CD4-positive, alpha-beta T cell (primary cell): ENCODE data around the gene CAMSAP2. TPM values are rescaled to one million over a fixed set of nuclear protein-coding genes. Genes with fewer than 3 reads are reported as not detected.

Experiments
- ATAC-seq: fragments of 200-7000 bp; cut with Tn5 transposase; one replicate; pipeline ENCODE4 v1.10.0; 2022; ENCODE audit warnings: mild to moderate bottlenecking; ENCODE audit not compliant: poor library complexity
- CTCF ChIA-PET: fragments of 350-600 bp; sonication (Branson Sonifier 250); formaldehyde crosslinking; loops from one replicate; lab custom pipeline; 2021; ENCODE audit warnings: antibody characterized with exemption, inconsistent platforms; lab: Charles Lee
- POLR2A ChIA-PET: fragments of 350-600 bp; sonication (Branson Sonifier 250); formaldehyde crosslinking; loops from one replicate; lab custom pipeline; 2021; ENCODE audit warnings: antibody characterized with exemption, inconsistent platforms; lab: Charles Lee
- DNase-seq, 14 experiments: peaks; one replicate each; pipeline ENCODE4 v3.0.0-alpha.2; 2013 to 2020; ENCODE audit warnings: mixed read lengths in 2 of 14
- H3K27ac ChIP-seq, 2 donors: one replicate each; pipeline versions ENCODE4 v1.5.1 to v1.7.0; 2013; ENCODE audit warnings: low read length in 2 of 2, low read depth in 1 of 2, mild to moderate bottlenecking in 1 of 2
- H3K27me3 ChIP-seq, 2 experiments: 1 replicate in 1 of 2; 2 replicates in 1 of 2; pipeline versions ENCODE4 v1.6.1 to v1.7.0; 2013; ENCODE audit warnings: low read length in 2 of 2, control low read depth in 1 of 2, mild to moderate bottlenecking in 1 of 2, moderate library complexity in 1 of 2; ENCODE audit not compliant: insufficient read depth in 2 of 2, control insufficient read depth in 1 of 2
- H3K36me3 ChIP-seq: one replicate; pipeline ENCODE4 v1.6.1; 2013; ENCODE audit warnings: low read length, control low read depth; ENCODE audit not compliant: insufficient read depth
- H3K4me1 ChIP-seq: one replicate; pipeline ENCODE4 v1.6.1; 2013; ENCODE audit warnings: low read length, control low read depth; ENCODE audit not compliant: insufficient read depth
- H3K4me3 ChIP-seq: one replicate; pipeline ENCODE4 v1.5.1; 2013; ENCODE audit warnings: mild to moderate bottlenecking, low read length, moderate library complexity
- H3K9me3 ChIP-seq, 2 experiments: 1 replicate in 1 of 2; 2 replicates in 1 of 2; pipeline versions ENCODE4 v1.6.1 to v1.7.0; 2013; ENCODE audit warnings: low read length in 2 of 2, mild to moderate bottlenecking in 2 of 2, control low read depth in 1 of 2, moderate library complexity in 1 of 2; ENCODE audit not compliant: control insufficient read depth in 1 of 2, insufficient read depth in 1 of 2
- H3K27ac Mint-ChIP-seq: one replicate; pipeline ENCODE4 v1.8.0; 2020; ENCODE audit warnings: mixed read lengths
- H3K27me3 Mint-ChIP-seq: one replicate; pipeline ENCODE4 v1.8.0; 2021; ENCODE audit warnings: mixed read lengths
- H3K36me3 Mint-ChIP-seq: one replicate; pipeline ENCODE4 v1.8.0; 2021; ENCODE audit warnings: low read depth, mixed read lengths
- H3K4me1 Mint-ChIP-seq: one replicate; pipeline ENCODE4 v1.8.0; 2021; ENCODE audit warnings: low read depth, mixed read lengths
- H3K4me3 Mint-ChIP-seq: one replicate; pipeline ENCODE4 v1.8.0; 2020; ENCODE audit warnings: mild to moderate bottlenecking, mixed read lengths
- H3K9me3 Mint-ChIP-seq: one replicate; pipeline ENCODE4 v1.8.0; 2020; ENCODE audit warnings: mixed read lengths
- CTCF ChIP-seq: fragments of 200-600 bp; IDR thresholded peaks from one replicate; pipeline ENCODE4 v1.8.0; 2022; ENCODE audit warnings: antibody characterized with exemption, mild to moderate bottlenecking
- intact Hi-C, 2 experiments: fragments of 100-400 bp; cut with DNase I in 1 of 2; cut with micrococcal nuclease in 1 of 2; formaldehyde crosslinking; loops; one replicate each; pipeline versions ENCODE4 v1.15.1 to v1.9.0; 2023 to 2025; cut with DNase I, micrococcal nuclease
- total RNA-seq, 174 experiments: library from RNA in 2 of 174; stranded (reverse) in 2 of 174; gene quantifications; one replicate each; pipeline ENCODE4 v1.2.3 and lab custom pipeline; 2021 to 2026

The CAMSAP2 gene
- total RNA-seq, 2 experiments from 2014 or later: 4.4 to 5.7 TPM

DNA sequence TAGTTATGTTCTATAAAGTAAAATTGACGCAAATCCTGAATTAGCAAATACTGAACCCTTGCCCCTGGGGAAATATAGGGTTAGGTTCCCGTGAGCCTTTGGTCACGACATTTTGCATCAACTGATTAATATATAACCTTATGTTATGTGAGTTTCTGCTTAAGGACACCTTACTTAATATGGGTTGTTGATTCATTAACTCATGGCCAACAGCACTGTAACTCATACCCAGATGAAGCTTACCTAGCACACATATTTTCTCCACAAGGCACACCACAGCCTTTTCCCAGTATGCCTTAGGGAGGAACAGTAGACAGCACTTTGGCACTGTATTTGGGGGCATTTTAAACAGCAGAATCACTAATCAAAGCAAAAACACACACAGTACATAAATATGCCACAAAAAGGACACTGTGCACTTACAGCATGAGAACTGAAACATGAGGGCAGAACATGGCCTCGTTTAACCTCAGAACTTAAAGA lies 171.1 kb downstream of the CAMSAP2 start:
- Histone ChIP-seq H3K9me3 (no peaks in the 10 kb centered on the region), H3K4me1 (peaks cover 19% of the 10 kb centered on the region), H3K36me3 (no peaks in the 10 kb centered on the region), H3K27me3 (no peaks in the 10 kb centered on the region), H3K27ac (no peak overlapping the region), H3K4me3 (no peak overlapping the region)
- no peak for DNase-seq
- CTCF ChIA-PET: no interaction called here
- Mint-ChIP-seq H3K36me3 (no peaks in the 10 kb centered on the region), H3K4me1 (peaks cover 10% of the 10 kb centered on the region), H3K27ac (no peak overlapping the region), H3K9me3 (no peaks in the 10 kb centered on the region), H3K27me3 (no peaks in the 10 kb centered on the region), H3K4me3 (no peak overlapping the region)
- TF ChIP-seq CTCF: no peak
- intact Hi-C loops: no loop called here
- no peak for ATAC-seq
- POLR2A ChIA-PET: no interaction called here

Other genes with a start within 250 kb of the CAMSAP2 start
- under 1 TPM; 0.11 TPM for gene KIF14, start 118.1 kb upstream of the CAMSAP2 start, total RNA-seq
- gene DDX59, start 69.0 kb upstream of the CAMSAP2 start, total RNA-seq: 10 to 100 TPM; 24.7 to 27.6 TPM
- 1 to 10 TPM; 2.7 to 3.3 TPM for gene GPR25, start 134.1 kb downstream of the CAMSAP2 start, total RNA-seq
- gene INAVA, start 156.0 kb downstream of the CAMSAP2 start, total RNA-seq: under 1 TPM in 1 of 2 experiments, not detected in 1; 0.22 TPM